Breast epithelium (tissue), 4 donors: ENCODE data around the gene LUM. TPM values are rescaled to one million over a fixed set of nuclear protein-coding genes. Genes with fewer than 3 reads are reported as not detected.

Experiments used
- DNase-seq, 2 donors: peaks; one replicate each; pipeline ENCODE4 v3.0.0-alpha.2; 2019; ENCODE audit warnings: low spot score in 2 of 2
- H3K27ac ChIP-seq, 2 donors: fragments of 200-600 bp; sonication (generic) in 1 of 2; one replicate each; pipeline ENCODE4 v1.5.1; 2016 to 2019; ENCODE audit warnings: mild to moderate bottlenecking in 1 of 2
- H3K27me3 ChIP-seq, 2 donors: fragments of 200-600 bp; sonication (generic) in 1 of 2; one replicate each; pipeline versions ENCODE4 v1.5.1 to v1.6.0; 2017 to 2019; ENCODE audit warnings: control low read depth in 1 of 2, mild to moderate bottlenecking in 1 of 2
- H3K36me3 ChIP-seq: fragments of 200-600 bp; one replicate; pipeline ENCODE4 v1.5.1; 2019
- H3K4me1 ChIP-seq, 2 donors: fragments of 200-600 bp; sonication (generic); one replicate each; pipeline ENCODE4 v1.5.1; 2016 to 2019; ENCODE audit warnings: control low read depth in 1 of 2
- H3K4me3 ChIP-seq, 3 donors: fragments of 200-600 bp; sonication (generic); 1 replicate in 2 of 3; 2 replicates in 1 of 3; pipeline ENCODE4 v1.5.1; 2016 to 2019; ENCODE audit warnings: mild to moderate bottlenecking in 3 of 3, moderate library complexity in 2 of 3
- H3K9me3 ChIP-seq, 2 donors: fragments of 200-600 bp; sonication (generic) in 1 of 2; one replicate each; pipeline ENCODE4 v1.5.1; 2016 to 2019; ENCODE audit warnings: control low read depth in 1 of 2
- CTCF ChIP-seq, 3 donors: fragments of 450-650 bp; IDR thresholded peaks; one replicate each; pipeline ENCODE4 v1.5.1; 2016 to 2017; ENCODE audit warnings: antibody characterized with exemption in 3 of 3, mild to moderate bottlenecking in 3 of 3, moderate library complexity in 3 of 3
- POLR2A ChIP-seq: fragments of 450-650 bp; IDR thresholded peaks from one replicate; pipeline ENCODE4 v1.6.1; 2016; ENCODE audit warnings: antibody characterized with exemption, mild to moderate bottlenecking, moderate library complexity
- POLR2AphosphoS5 ChIP-seq, 3 donors: sonication (generic); formaldehyde crosslinking; IDR thresholded peaks; one replicate each; pipeline ENCODE4 v1.6.1; 2017; ENCODE audit warnings: antibody characterized with exemption in 3 of 3
- intact Hi-C: fragments of 100-400 bp; cut with DNase I; formaldehyde crosslinking; loops from one replicate; pipeline ENCODE4 v1.15.1; 2023; ENCODE audit warnings: low total_unique reads
- total RNA-seq, 3 donors: library from RNA; depleted of rRNA; stranded (reverse); fragments of >200 nt; gene quantifications; one replicate each; pipeline ENCODE4 v1.1.0, GENCODE V29; 2016

LUM gene
- total RNA-seq, 3 donors from 2014 or later: 180 to 449 (median 183) TPM

- peak overlapping the region; percentile 31 to 73 for H3K27ac ChIP-seq
- H3K27me3 ChIP-seq: no peaks in the 10 kb centered on the region
- no peaks in the 10 kb centered on the region for H3K4me1 ChIP-seq
- H3K36me3 ChIP-seq: no peaks in the 10 kb centered on the region
- DNase-seq: no peak
- peak overlapping the region; percentile 28 to 57 (median 41) for H3K4me3 ChIP-seq
- no peaks in the 10 kb centered on the region for H3K9me3 ChIP-seq
- intact Hi-C loops: no loop called here
- no peak for TF ChIP-seq POLR2AphosphoS5 (IDR thresholded peaks at IDR 0.05)
- no peak for TF ChIP-seq POLR2A
- TF ChIP-seq CTCF (IDR thresholded peaks at IDR 0.05): no peak
Observed at GRCh38 chr12:91109581-91110310, 1.5 kb downstream of the LUM start.

GRCh38 chr12:91109148-91109564 is 2.1 kb downstream of the LUM start:
- Histone ChIP-seq H3K9me3 (no peaks in the 10 kb centered on the region), H3K27ac (peak overlapping the region; percentile 31 to 73)
- DNase-seq: peak; percentile 40 to 60

GRCh38 chr12:91108196-91108755 is 3.0 kb downstream of the LUM start:
- H3K4me3 ChIP-seq: peak overlapping the region in 2 of 3 donors; percentile 41 to 57
- no peak for DNase-seq
- H3K9me3 ChIP-seq: no peaks in the 10 kb centered on the region
- TF ChIP-seq POLR2A: no peak
- no peak for TF ChIP-seq POLR2AphosphoS5 (IDR thresholded peaks at IDR 0.05)
- no peak for TF ChIP-seq CTCF (IDR thresholded peaks at IDR 0.05)
- H3K27ac ChIP-seq: peak overlapping the region; percentile 71 to 83
- H3K27me3 ChIP-seq: no peaks in the 10 kb centered on the region
- no peaks in the 10 kb centered on the region for H3K4me1 ChIP-seq
- no peaks in the 10 kb centered on the region for H3K36me3 ChIP-seq
- intact Hi-C loops: no loop called here

More at GRCh38 chr12:91109148-91109564, 2.1 kb downstream of the LUM start:
- TF ChIP-seq CTCF (IDR thresholded peaks at IDR 0.05): peak in 2 of 3 donors; percentile 3 to 53
- TF ChIP-seq POLR2A: no peak
- Histone ChIP-seq H3K4me1 (no peaks in the 10 kb centered on the region), H3K4me3 (peak overlapping the region in 2 of 3 donors; percentile 41 to 57), H3K27me3 (no peaks in the 10 kb centered on the region), H3K36me3 (no peaks in the 10 kb centered on the region)
- intact Hi-C loops: no loop called here

- peak overlapping the region; percentile 52 to 77 for H3K27ac ChIP-seq
- H3K9me3 ChIP-seq: no peaks in the 10 kb centered on the region
- H3K36me3 ChIP-seq: no peaks in the 10 kb centered on the region
- no peaks in the 10 kb centered on the region for H3K4me1 ChIP-seq
- TF ChIP-seq POLR2AphosphoS5 (IDR thresholded peaks at IDR 0.05) (no peak), POLR2A (no peak), CTCF (IDR thresholded peaks at IDR 0.05) (no peak)
- intact Hi-C loops: no loop called here
- H3K27me3 ChIP-seq: no peaks in the 10 kb centered on the region
- DNase-seq: no peak
- H3K4me3 ChIP-seq: peak overlapping the region in 1 of 3 donors; percentile 47
Observed at GRCh38 chr12:91106283-91106682, 5.0 kb downstream of the LUM start.

GRCh38 chr12:91105807-91106206 is 5.5 kb downstream of the LUM start:
- peak overlapping the region; percentile 52 to 77 for H3K27ac ChIP-seq

More at GRCh38 chr12:91105807-91106206, 5.5 kb downstream of the LUM start:
- no peaks in the 10 kb centered on the region for H3K9me3 ChIP-seq
- no peaks in the 10 kb centered on the region for H3K27me3 ChIP-seq
- DNase-seq: no peak
- H3K4me1 ChIP-seq: no peaks in the 10 kb centered on the region
- H3K36me3 ChIP-seq: no peaks in the 10 kb centered on the region
- intact Hi-C loops: no loop called here
- TF ChIP-seq CTCF (IDR thresholded peaks at IDR 0.05): no peak
- peak overlapping the region; percentile 9 to 47 (median 14) for H3K4me3 ChIP-seq
